Lower lobe of right lung (tissue), 2 donors: ENCODE results near the gene HTR2A. TPM values are rescaled to one million over a fixed set of nuclear protein-coding genes. Genes with fewer than 3 reads are reported as not detected.

Experiments
- ATAC-seq, 2 donors: fragments of 200-7000 bp; cut with Tn5 transposase; one replicate each; pipeline ENCODE4 v1.9.1; 2020 to 2022; ENCODE audit warnings: mild to moderate bottlenecking in 2 of 2, moderate library complexity in 2 of 2
- DNase-seq: peaks from one replicate; pipeline ENCODE4 v3.0.0-alpha.2; 2020
- H3K27ac ChIP-seq: fragments of 200-600 bp; one replicate; pipeline ENCODE4 v1.8.0; 2022
- H3K27me3 ChIP-seq: fragments of 200-600 bp; one replicate; pipeline ENCODE4 v1.8.0; 2022; ENCODE audit warnings: low read depth
- H3K36me3 ChIP-seq: fragments of 200-600 bp; one replicate; pipeline ENCODE4 v1.8.0; 2022; ENCODE audit warnings: mild to moderate bottlenecking
- H3K4me1 ChIP-seq: fragments of 200-600 bp; one replicate; pipeline ENCODE4 v1.8.0; 2022
- H3K4me3 ChIP-seq: fragments of 200-600 bp; one replicate; pipeline ENCODE4 v1.8.0; 2022; ENCODE audit warnings: mild to moderate bottlenecking
- H3K9me3 ChIP-seq: fragments of 200-600 bp; one replicate; pipeline ENCODE4 v1.8.0; 2022
- CTCF ChIP-seq: fragments of 200-600 bp; IDR thresholded peaks from one replicate; pipeline ENCODE4 v1.8.0; 2022; ENCODE audit warnings: antibody characterized with exemption, mild to moderate bottlenecking
- intact Hi-C: fragments of 100-400 bp; cut with DNase I; formaldehyde crosslinking; loops from one replicate; pipeline ENCODE4 v1.11.0; 2022
- total RNA-seq: library from RNA; stranded (reverse); fragmentation: NEBNext Ultra II Directional; extraction: Animal tissue kit (Norgen Biotek cat#: 25700); gene quantifications from one replicate; pipeline ENCODE4 v1.2.1, GENCODE V29; 2021
- donor health status: DM: no; HTN: yes; CAD: no; lungs with severe emphysema.

HTR2A gene
- total RNA-seq, 1 donor from 2014 or later, result 0.32 TPM

- H3K4me3 ChIP-seq, result no peak overlapping the region
- H3K9me3 ChIP-seq, result no peaks in the 10 kb centered on the region
- intact Hi-C loops, result no loop called here
- ATAC-seq (no peak), DNase-seq (no peak)
- no peaks in the 10 kb centered on the region for H3K36me3 ChIP-seq
- no peaks in the 10 kb centered on the region for H3K27me3 ChIP-seq
- TF ChIP-seq CTCF, result no peak
- H3K4me1 ChIP-seq, result no peaks in the 10 kb centered on the region
- H3K27ac ChIP-seq, result no peak overlapping the region
These were observed 62.2 kb downstream of the HTR2A start for GRCh38 chr13:46834657-46835056.

GRCh38 chr13:46831588-46832194 lies 65.2 kb downstream of the HTR2A start:
- no peak overlapping the region for H3K27ac ChIP-seq
- no peak for DNase-seq
- intact Hi-C loops, result no loop called here
- peak; percentile 62 to 75 for ATAC-seq
- H3K27me3 ChIP-seq, result no peaks in the 10 kb centered on the region
- TF ChIP-seq CTCF, result peak; percentile 82
- H3K36me3 ChIP-seq, result no peaks in the 10 kb centered on the region
- no peaks in the 10 kb centered on the region for H3K9me3 ChIP-seq
- H3K4me1 ChIP-seq, result no peaks in the 10 kb centered on the region
- H3K4me3 ChIP-seq, result no peak overlapping the region

- no peak for TF ChIP-seq CTCF
- no peak overlapping the region for H3K4me3 ChIP-seq
- DNase-seq (no peak), ATAC-seq (no peak)
- no peaks in the 10 kb centered on the region for H3K9me3 ChIP-seq
- intact Hi-C loops, result no loop called here
- no peaks in the 10 kb centered on the region for H3K4me1 ChIP-seq
- no peaks in the 10 kb centered on the region for H3K27me3 ChIP-seq
- no peaks in the 10 kb centered on the region for H3K36me3 ChIP-seq
- no peak overlapping the region for H3K27ac ChIP-seq
These were observed 66.3 kb downstream of the HTR2A start for GRCh38 chr13:46830405-46831005.

- no peaks in the 10 kb centered on the region for H3K36me3 ChIP-seq
- DNase-seq (no peak), ATAC-seq (no peak)
- H3K4me1 ChIP-seq, result no peaks in the 10 kb centered on the region
- intact Hi-C loops, result no loop called here
- no peaks in the 10 kb centered on the region for H3K27me3 ChIP-seq
- no peak for TF ChIP-seq CTCF
- no peaks in the 10 kb centered on the region for H3K9me3 ChIP-seq
- no peak overlapping the region for H3K4me3 ChIP-seq
- H3K27ac ChIP-seq, result no peak overlapping the region
These were observed 74.3 kb downstream of the HTR2A start for GRCh38 chr13:46822551-46822950.

GRCh38 chr13:46817838-46818476 lies 78.9 kb downstream of the HTR2A start:
- ATAC-seq (peak in 1 of 2 donors; percentile 17), DNase-seq (no peak)
- Histone ChIP-seq H3K27ac (no peak overlapping the region), H3K9me3 (no peaks in the 10 kb centered on the region), H3K4me3 (no peak overlapping the region), H3K27me3 (no peaks in the 10 kb centered on the region), H3K36me3 (no peaks in the 10 kb centered on the region), H3K4me1 (no peaks in the 10 kb centered on the region)
- no peak for TF ChIP-seq CTCF
- intact Hi-C loops, result no loop called here
